Adrenal gland (tissue), 5 donors: Measurements from ENCODE around the gene SLC17A4.

ENCODE experiments used
- CTCF ChIP-seq, 6 experiments: fragments of 450-650 bp in 4 of 6; fragments of 200-600 bp in 2 of 6; sonication (generic) in 1 of 6; IDR thresholded peaks; 1 replicate in 5 of 6; 2 replicates in 1 of 6; pipeline versions ENCODE4 v1.5.1 to v1.8.0; 2016 to 2021; ENCODE audit warnings: antibody characterized with exemption in 6 of 6, mild to moderate bottlenecking in 2 of 6, moderate library complexity in 1 of 6
- POLR2A ChIP-seq, 2 donors: fragments of 450-650 bp; IDR thresholded peaks; one replicate each; pipeline ENCODE4 v1.6.1; 2017; ENCODE audit warnings: antibody characterized with exemption in 2 of 2, mild to moderate bottlenecking in 2 of 2, moderate library complexity in 1 of 2
- donor health status: DM: no; HTN: no; CAD: no.

GRCh38 chr6:25815194-25815593 is 60.7 kb downstream of the SLC17A4 start:
- TF ChIP-seq CTCF (IDR thresholded peaks at IDR 0.05) (no peak), POLR2A (IDR thresholded peaks at IDR 0.05) (no peak)
